IPS DF 19.7 (cell line): ENCODE results near the gene ALDH1A3.
A peak's percentile ranks its signal among the peaks of the same experiment; 100 is the strongest.

Source experiments
- DNase-seq: peaks from one replicate; pipeline ENCODE4 v3.0.0-alpha.2; 2013; ENCODE audit warnings: low read depth, low spot score

The ALDH1A3 gene

GRCh38 chr15:100901702-100902435 lies 22.2 kb downstream of the ALDH1A3 start:
- DNase-seq, result no peak

DNA sequence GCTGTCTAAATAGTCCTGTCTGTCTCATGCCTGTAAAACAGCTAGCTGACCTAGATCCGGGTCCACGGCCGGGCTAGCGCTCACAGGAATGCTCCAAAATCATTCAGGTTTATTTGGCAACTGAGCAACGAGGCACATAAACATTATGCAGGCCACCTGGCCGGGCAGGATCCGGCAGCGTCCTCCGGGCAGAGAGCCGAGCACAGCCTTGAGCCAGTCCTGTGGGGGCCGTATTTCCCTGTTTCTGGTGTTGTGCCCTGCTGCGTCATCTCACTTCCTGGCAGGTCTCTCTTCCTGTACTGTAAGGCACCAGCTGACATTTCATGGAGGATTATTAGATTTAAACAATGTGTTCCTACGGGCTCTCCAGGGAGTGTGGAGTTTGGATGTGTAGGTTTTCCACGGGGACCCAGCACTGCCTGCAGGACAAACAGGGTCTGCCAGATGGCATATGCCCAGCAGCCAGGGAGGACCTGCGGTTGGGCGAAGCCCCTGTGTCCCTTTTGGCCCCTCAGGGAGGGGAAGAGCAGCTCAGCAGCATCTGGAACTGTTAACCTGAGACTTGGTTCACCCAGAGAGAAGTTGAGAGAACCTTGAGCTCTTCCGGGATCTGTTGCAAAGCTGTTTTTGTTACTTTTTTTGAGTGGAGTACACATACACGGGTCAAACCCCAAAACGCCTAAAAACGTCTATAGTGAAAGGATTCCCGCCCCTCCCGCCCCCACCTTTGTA lies 23.0 kb downstream of the ALDH1A3 start:
- no peak for DNase-seq

DNA sequence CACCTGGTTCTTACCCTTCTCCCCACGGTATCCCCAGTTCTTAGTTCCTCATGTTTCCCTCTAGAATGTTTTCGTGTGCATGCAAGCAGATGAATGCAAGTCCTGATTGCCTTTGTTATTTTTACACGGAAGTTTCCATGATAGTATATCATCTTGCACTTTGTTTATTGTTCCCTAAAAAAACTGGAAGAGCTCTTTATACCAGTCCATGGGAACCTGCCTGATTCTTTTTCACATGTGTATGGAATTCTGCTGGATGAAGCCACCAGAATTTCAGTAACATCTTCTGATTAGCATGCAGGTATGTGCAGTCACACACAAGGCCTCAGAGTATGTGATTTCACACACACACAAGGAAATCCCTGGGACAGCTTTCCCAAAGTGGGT lies 23.5 kb downstream of the ALDH1A3 start:
- DNase-seq, result no peak

DNA sequence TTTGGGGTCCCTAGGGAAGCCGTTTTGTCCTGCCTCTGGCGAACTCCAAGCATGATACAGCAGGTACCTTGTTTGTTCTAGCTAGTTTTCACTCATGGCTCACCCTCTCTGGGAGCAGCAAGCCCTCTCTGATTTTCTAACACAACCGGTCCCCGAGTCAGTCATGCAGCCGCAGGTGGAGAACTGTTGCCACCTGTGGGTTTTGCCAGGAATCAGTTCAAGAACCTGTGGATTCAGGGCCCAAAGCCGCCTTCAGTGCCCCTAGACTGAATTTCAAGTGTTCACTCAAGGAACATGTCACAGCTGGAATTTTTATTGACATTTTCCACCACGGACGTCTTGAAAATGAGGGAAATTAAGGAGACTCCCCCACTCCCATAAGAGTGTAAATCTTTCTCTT lies 26.2 kb downstream of the ALDH1A3 start:
- DNase-seq, result no peak

- DNase-seq, result no peak
Measured at GRCh38 chr15:100908466-100908865, 28.8 kb downstream of the ALDH1A3 start.

DNA sequence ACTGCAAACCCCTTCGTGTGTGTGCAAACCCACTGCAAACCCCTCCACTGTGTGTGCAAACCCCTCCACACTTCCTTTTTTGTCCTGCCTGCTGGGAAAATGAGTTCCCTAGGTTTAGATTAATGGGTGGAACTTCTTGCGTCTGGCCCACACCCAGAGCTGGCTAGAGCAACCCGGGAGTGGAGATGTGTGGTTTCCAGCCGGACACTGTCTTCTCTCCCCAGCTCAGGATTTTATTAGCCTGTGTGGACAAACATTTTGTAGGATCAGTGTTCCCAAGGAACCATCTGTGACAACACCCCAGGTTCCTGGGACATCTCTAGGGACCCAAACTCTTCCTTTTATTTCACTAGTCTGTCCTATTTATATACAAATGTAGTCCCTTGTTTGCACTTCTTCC lies 29.9 kb downstream of the ALDH1A3 start:
- no peak for DNase-seq

DNA sequence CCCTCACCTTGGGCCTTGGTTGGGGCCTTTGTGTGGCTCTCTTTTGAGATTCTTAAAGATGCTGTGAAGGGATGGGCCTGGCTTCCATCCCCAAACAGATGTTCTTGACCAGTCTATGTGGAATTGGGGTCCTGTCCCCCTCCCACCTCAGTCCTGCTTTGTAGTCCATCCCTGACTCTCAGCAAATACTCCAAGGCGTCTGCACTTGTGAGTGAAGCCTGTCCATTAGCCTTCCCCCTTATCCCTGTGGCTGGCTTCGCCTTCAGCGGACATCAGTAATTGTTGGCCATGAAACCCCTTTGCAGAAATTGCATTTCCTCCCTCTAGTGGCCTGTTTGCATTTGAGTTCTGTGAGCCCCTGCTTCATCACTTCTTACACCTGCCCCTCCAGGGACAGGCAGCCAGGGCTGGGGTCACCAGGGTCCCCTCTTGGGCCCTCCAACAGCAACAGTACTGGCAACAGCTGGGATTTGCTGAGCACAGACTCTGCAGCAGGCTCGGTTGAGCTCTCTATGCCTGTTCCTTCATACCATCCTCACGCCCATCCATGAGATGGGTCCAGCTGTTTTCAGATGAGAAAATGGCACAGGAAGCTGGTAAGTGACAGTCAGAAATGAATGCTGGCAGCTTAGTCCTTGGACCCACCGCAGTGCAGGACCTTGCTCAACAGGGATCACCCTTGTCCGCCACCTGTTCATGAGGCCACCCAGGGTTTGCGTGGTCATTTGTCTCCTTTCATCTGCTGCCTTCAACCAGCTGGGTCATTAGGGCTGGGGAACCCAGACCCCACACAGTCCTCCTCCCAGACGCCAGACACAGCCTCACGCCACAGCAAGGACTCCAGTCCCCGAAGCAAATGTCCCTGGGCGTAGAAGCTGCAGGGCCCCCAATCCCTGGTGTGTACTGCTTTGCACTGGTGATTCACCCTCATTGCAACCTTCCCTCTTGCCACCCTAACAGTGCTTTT lies 30.6 kb downstream of the ALDH1A3 start:
- DNase-seq, result no peak

GRCh38 chr15:100911086-100911485 lies 31.5 kb downstream of the ALDH1A3 start:
- DNase-seq, result no peak

DNA sequence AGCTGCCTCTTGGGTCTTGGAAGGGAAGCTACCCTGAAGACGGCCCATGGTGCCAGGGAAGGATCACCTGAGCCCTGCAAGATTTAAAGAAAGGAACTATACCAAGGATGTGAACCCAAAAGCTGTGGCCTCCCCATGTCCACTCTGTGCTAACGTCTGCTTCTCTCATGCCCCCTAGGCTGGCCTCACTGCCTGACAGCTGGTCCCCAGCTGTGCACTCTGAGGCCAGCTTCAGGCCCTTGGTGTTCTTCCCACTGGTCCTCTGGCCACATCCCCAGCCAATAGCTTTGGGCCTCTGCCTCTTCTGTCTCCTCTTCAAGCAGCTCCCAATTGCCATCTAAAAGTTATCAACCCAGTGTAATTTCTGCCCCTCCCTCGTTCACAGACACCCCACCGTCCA lies 34.3 kb downstream of the ALDH1A3 start:
- DNase-seq, result no peak

DNA sequence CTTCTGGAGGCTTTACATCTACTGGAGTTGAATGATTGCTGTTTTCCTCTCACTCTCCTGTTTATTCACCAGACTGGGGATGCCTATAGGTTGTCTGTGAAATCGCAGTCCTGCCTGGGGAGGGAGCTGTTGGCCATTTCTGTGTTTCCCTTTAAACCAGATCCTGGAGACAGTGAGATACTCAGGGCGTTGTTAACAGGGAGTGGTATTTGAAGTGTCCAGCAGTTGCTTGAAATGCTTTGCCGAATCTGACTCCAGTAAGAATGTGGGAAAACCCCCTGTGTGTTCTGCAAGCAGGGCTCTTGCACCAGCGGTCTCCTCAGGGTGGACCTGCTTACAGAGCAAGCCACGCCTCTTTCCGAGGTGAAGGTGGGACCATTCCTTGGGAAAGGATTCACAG lies 35.2 kb downstream of the ALDH1A3 start:
- no peak for DNase-seq

DNA sequence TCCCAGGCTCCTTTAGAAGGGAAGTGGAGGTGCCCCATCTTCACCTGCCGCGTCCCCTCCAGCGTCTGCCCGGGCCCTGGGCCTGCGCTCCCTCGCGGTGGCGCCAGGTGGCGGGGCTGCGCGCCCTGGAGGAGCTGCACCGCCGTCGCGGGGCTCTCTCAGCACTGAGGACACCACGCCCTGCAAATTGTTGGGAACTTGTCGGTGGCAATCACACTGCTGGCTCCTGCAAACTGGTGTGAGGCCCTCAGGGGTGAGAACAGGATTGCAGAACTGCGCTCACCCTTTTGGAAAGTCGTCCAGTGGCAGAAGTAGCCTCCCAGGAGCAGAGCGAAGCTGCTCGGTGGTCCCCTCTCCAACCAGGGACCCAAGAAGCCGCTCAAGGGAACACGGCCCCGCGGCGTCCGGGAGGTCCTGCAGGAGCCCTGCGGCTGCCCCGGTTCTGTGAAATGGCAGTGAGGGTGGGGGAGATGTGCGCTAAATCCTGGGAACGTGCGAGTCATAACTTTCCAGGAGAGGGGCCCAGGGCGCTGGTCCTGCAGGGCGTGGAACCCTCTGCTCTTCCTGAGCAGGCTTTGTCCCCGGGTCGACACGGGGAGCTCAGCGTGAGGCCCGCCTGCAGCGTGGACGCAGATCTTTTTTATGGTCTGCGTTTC lies 38.5 kb downstream of the ALDH1A3 start:
- peak; percentile 60 for DNase-seq

GRCh38 chr15:100918690-100919480 lies 39.3 kb downstream of the ALDH1A3 start, which contains the start of gene LRRK1:
LRRK1 (plus strand) TSS chr15:100919357; CDS start chr15:100924633, 5,276 bp downstream.
- DNase-seq, result no peak

DNA sequence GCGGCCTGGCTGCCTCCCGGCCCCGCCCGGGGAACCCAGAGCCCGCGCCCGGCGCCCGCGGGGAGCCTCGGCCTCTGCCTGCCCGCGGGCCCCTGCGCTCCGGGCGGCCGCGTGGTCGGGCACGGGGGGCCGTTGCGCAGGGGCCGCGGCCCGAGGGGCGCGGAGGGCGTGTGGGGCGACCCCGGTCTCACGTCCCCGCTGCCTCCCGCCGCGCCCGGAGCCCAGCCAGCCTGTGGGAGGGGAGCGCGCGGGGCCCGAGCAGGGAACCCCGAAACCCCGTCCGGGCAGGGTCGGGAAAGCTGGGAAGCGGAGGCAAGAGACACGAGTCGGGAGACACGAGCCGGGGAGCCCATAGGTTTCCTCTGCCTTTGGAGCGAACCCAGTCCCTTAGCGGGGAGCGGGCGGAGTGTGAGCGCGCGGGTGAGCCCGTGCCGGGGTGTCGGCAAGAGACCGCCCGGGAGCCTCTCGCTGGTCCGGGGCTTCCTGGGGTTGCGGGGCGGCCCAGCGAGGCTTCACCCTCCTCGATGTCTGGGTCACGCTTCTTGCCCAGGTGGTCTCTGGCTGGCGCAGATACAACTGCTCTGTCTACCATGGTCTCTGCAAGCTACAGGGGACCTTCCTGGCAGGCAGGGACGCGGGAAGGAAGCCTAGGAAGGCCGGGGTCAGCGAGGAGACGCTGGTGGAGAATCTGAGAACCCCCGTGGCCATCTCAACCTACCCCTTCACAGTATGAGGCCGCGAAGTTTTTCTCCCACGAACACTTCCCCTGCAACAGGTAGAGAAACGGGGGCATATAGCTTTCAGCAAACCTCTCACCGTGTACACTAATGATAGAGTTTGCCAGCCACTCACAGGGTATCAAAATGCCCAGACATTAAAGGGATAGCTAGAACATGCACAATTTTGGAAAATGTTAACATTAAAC lies 40.1 kb downstream of the ALDH1A3 start:
- DNase-seq, result no peak

GRCh38 chr15:100920516-100921135 lies 41.0 kb downstream of the ALDH1A3 start:
- DNase-seq, result no peak

DNA sequence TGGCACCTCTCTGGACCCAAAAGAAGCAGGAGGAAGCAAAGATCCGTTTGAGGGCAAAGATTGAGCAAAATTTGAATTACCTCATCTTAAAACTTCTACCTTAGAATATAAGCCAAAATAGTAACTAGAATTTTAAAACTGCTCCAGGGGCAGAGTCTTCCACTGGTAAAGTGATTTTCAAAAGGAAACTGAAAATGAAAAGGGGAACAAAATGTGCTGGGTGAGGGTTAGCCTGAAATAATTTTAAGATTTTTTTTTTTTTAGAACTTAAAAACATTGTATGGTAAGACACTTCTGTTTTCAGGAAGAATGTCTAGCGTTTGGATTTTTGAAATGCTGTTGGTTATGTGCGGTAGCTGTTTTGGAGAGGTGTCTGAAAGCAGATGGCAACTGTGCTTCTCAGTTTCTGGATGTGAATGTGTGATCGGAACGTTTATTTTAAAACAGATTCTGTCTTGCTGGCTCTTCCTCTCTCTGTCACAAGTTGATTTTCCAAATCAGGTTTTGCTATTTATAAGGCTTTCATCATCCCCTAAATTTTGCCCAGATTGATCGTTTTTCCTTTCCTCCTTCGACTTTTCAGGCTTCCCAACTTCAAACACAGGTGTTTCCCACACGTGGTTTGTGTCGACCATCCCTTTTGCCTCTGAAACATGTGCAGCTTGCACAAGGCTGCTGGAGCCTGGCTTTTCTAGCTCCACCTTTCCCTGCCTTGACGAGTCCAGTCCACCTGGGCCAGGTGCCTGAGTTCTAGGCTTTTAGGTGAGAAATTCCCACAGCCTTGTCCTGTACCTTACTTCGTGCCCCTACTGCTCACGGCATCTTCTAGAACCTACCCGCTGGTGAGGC lies 42.8 kb downstream of the ALDH1A3 start:
- no peak for DNase-seq

GRCh38 chr15:100923076-100923475 lies 43.4 kb downstream of the ALDH1A3 start:
- no peak for DNase-seq

- DNase-seq, result no peak
Measured at GRCh38 chr15:100923902-100924301, 44.3 kb downstream of the ALDH1A3 start.

- no peak for DNase-seq
Measured at GRCh38 chr15:100924436-100924835, 44.8 kb downstream of the ALDH1A3 start.
